CD4-positive, CD25-positive, alpha-beta regulatory T cell (primary cell): ENCODE results near the gene DERL3. TPM values are rescaled to one million over a fixed set of nuclear protein-coding genes. Genes with fewer than 3 reads are reported as not detected.

Experiments used
- ATAC-seq, 2 donors: fragments of 150-1000 bp; cut with Tn5 transposase; one replicate each; pipeline ENCODE4 v1.10.0; 2021; ENCODE audit warnings: low read depth in 2 of 2, moderate number of reproducible peaks in 2 of 2, moderate library complexity in 1 of 2
- DNase-seq, 3 donors: peaks; one replicate each; pipeline versions ENCODE4 v3.0.0 to v3.0.0-alpha.2; 2012 to 2022; ENCODE audit warnings: mixed read lengths in 1 of 3
- H3K27ac ChIP-seq: one replicate; pipeline ENCODE4 v1.7.0; 2013; ENCODE audit warnings: mild to moderate bottlenecking, low read length; ENCODE audit not compliant: insufficient read depth, poor library complexity, severe bottlenecking
- H3K27me3 ChIP-seq: one replicate; pipeline ENCODE4 v1.7.0; 2013; ENCODE audit warnings: low read length; ENCODE audit not compliant: control insufficient read depth, insufficient read depth
- H3K36me3 ChIP-seq: one replicate; pipeline ENCODE4 v1.7.0; 2013; ENCODE audit warnings: mild to moderate bottlenecking, low read length, moderate library complexity; ENCODE audit not compliant: control insufficient read depth, insufficient read depth
- H3K4me1 ChIP-seq: 2 replicates; pipeline ENCODE4 v1.7.0; 2013; ENCODE audit warnings: mild to moderate bottlenecking, low read length; ENCODE audit not compliant: insufficient read depth, control insufficient read depth, poor library complexity, severe bottlenecking
- H3K4me3 ChIP-seq: one replicate; pipeline ENCODE4 v1.7.0; 2013; ENCODE audit warnings: low read depth, mild to moderate bottlenecking, low read length, moderate library complexity
- H3K9me3 ChIP-seq, 2 experiments: 1 replicate in 1 of 2; 2 replicates in 1 of 2; pipeline ENCODE4 v1.7.0; 2013; ENCODE audit warnings: low read length in 2 of 2, mild to moderate bottlenecking in 1 of 2, moderate library complexity in 1 of 2; ENCODE audit not compliant: control insufficient read depth in 2 of 2
- H3K27ac Mint-ChIP-seq, 3 donors: one replicate each; pipeline ENCODE4 v1.8.0; 2020 to 2022; ENCODE audit warnings: mild to moderate bottlenecking in 3 of 3, mixed read lengths in 3 of 3, moderate library complexity in 2 of 3
- H3K27me3 Mint-ChIP-seq: one replicate; pipeline ENCODE4 v1.8.0; 2022; ENCODE audit warnings: mild to moderate bottlenecking, mixed read lengths
- H3K36me3 Mint-ChIP-seq: one replicate; pipeline ENCODE4 v1.8.0; 2020; ENCODE audit warnings: mixed read lengths
- H3K4me1 Mint-ChIP-seq, 4 donors: one replicate each; pipeline ENCODE4 v1.8.0; 2020 to 2022; ENCODE audit warnings: mixed read lengths in 4 of 4, mild to moderate bottlenecking in 1 of 4
- H3K4me3 Mint-ChIP-seq, 4 donors: one replicate each; pipeline ENCODE4 v1.8.0; 2020 to 2022; ENCODE audit warnings: mild to moderate bottlenecking in 4 of 4, mixed read lengths in 4 of 4, moderate library complexity in 3 of 4
- H3K9me3 Mint-ChIP-seq, 7 donors: one replicate each; pipeline ENCODE4 v1.8.0; 2020 to 2022; ENCODE audit warnings: mixed read lengths in 7 of 7, mild to moderate bottlenecking in 3 of 7, moderate library complexity in 2 of 7
- polyA plus RNA-seq, 4 donors: library from polyadenylated mRNA; unstranded; fragments of 300-500 nt; fragmentation: Illumina TruSeq; gene quantifications; one replicate each; pipeline ENCODE4 v1.2.3, GENCODE V29; 2021
- total RNA-seq: library from RNA; stranded (reverse); gene quantifications from one replicate; pipeline ENCODE4 v1.2.3, GENCODE V29; 2022

DERL3 gene
- total and polyA plus RNA-seq, 5 donors from 2014 or later: 0.53 to 1.0 TPM; not detected in 3

DNA sequence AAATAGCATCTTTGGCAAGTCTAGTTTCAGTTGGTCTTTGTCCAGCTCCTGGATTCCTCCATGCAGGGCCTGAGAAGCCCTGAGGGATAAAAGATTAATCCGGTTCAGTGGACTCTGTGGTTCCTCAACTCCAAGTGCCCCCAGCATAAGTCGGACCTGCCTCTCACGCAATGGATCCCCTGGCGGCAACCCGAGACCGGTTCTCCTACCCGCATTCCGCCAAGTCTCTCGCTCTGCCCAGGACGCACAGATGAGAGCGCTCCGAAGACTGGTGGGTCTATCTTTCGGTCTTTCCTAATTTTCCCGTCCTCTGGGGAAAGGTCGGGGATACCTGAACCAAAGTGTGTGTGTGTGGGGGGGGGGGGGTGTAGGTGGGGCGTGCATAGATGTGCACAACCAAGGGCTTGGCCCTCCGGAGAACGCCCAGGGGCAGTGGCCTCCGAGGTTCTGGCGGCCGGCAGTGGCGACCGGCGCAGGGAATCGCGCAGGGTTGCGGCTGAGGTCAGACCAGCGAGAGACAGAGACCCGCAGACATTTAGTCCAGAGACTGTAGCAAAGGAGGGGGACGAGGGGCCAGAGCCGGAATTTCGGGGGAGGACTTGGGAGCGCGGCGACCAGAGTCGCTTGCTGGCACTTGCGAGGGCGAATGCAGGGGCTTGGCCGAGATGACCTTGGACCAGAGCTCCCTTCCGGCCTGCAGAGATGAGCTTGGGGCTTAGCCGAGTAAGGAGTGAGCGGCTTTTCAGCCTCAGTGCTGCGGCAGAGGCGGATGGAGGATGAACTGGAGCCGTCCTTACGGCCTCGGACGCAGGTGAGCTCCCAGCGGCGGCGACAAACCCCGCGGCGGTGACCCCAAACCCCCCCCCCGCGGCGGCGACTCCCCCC is 18.2 kb upstream of the DERL3 start:
- peak overlapping the region; percentile 84 to 94 (median 84) for H3K27ac Mint-ChIP-seq
- H3K36me3 Mint-ChIP-seq: no peaks in the 10 kb centered on the region
- H3K9me3 Mint-ChIP-seq: no peaks in the 10 kb centered on the region
- H3K4me3 ChIP-seq: peak overlapping the region; percentile 64
- peaks cover 0 to 21% (median 6%) of the 10 kb centered on the region in 4 donors for H3K4me1 Mint-ChIP-seq
- H3K27me3 ChIP-seq: no peaks in the 10 kb centered on the region
- peaks cover 20% of the 10 kb centered on the region for H3K4me1 ChIP-seq
- ATAC-seq (peak; percentile 23 to 28), DNase-seq (peak in 1 of 3 donors; percentile 25)
- H3K36me3 ChIP-seq: no peaks in the 10 kb centered on the region
- peak overlapping the region; percentile 89 to 97 (median 96) for H3K4me3 Mint-ChIP-seq
- peak overlapping the region; percentile 60 for H3K27ac ChIP-seq
- no peaks in the 10 kb centered on the region for H3K9me3 ChIP-seq
- H3K27me3 Mint-ChIP-seq: peaks cover 12% of the 10 kb centered on the region

DNA sequence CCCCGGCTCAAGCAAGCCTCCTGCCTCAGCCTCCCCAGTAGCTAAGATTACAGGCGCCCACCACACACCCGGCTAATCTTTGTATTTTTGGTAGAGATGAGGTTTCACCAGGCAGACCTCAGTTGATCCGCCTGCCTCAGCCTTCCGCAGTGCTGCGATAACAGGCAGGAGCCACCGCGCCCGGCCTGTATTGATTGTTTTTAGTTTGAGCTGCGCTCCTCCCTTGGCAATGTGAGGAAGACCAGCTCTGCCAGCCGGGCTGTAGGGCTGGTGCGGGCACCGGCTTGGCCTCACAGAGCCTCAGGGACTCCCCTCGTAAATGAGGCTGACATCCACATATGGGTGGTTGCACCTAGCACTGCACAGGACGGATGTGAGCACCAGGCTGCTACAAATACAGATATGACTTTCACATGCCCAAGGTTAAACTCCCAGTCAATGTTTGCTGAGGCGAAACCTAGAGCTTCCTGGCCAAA is 11.4 kb upstream of the DERL3 start:
- Histone ChIP-seq H3K27me3 (no peaks in the 10 kb centered on the region), H3K4me3 (no peak overlapping the region), H3K27ac (no peak overlapping the region), H3K36me3 (no peaks in the 10 kb centered on the region), H3K4me1 (peaks cover 6% of the 10 kb centered on the region), H3K9me3 (no peaks in the 10 kb centered on the region)
- no peaks in the 10 kb centered on the region for H3K36me3 Mint-ChIP-seq
- H3K4me3 Mint-ChIP-seq: no peak overlapping the region
- peaks cover 0 to 3% (median 0%) of the 10 kb centered on the region in 4 donors for H3K4me1 Mint-ChIP-seq
- no peak for ATAC-seq
- H3K27ac Mint-ChIP-seq: no peak overlapping the region
- no peaks in the 10 kb centered on the region for H3K9me3 Mint-ChIP-seq
- H3K27me3 Mint-ChIP-seq: peaks cover 18% of the 10 kb centered on the region
- no peak for DNase-seq

DNA sequence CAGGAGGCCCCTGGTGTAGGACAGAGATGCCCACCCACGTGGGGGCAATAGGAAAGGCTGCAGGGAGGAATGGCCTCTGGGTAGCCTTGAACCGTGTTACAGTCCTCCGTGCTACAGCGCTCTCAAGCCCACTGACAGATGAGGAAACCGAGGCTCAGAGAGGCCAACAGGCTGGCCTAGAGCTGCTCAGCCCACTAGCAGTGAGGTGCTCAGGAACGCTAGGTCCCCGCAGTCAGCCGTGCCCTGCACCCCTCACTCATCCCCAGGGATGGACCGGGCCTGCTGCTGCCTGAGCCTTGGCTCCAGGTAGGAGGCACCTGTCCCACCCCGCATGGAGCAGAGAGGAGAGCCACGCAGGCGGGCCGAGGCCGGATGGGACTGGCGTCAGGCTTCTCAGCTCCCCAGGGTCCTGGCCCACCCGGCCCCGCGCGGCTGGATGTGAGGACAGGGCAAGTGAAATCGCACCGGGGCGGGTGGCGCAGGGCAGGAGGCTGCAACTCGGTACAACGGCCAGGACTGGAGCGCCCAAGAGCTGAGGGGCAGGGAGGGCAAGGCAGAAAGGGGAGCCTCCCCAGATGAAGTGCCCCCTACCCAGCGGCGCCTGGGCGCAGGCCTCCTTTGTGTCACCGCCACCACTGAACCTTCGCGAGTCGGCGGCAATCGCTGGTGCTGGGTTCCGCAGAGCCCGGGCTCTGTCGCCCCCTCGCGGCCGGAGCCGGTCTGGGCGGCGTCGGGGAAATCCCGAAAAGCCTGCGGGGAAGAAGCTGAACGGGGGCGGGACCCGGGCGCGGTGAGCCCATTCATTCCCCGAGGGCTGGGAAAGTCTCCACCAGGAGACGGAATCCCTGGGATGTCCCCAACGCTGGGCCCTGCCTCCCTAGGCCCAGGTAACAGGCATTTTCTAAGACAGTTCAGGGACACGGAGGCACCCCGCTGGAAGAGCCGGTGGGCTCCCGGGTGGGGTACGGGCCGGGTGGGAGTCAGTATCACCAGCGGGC is 10.5 kb upstream of the DERL3 start:
- Histone ChIP-seq H3K9me3 (no peaks in the 10 kb centered on the region), H3K27ac (no peak overlapping the region), H3K4me1 (peaks cover 6% of the 10 kb centered on the region), H3K36me3 (no peaks in the 10 kb centered on the region), H3K4me3 (no peak overlapping the region), H3K27me3 (no peaks in the 10 kb centered on the region)
- Mint-ChIP-seq H3K36me3 (no peaks in the 10 kb centered on the region), H3K27ac (no peak overlapping the region), H3K4me1 (peaks cover 0 to 3% (median 0%) of the 10 kb centered on the region in 4 donors), H3K9me3 (no peaks in the 10 kb centered on the region), H3K27me3 (peaks cover 18% of the 10 kb centered on the region), H3K4me3 (no peak overlapping the region)
- DNase-seq (peak; percentile 73 to 81 (median 78)), ATAC-seq (peak; percentile 83 to 84)

DNA sequence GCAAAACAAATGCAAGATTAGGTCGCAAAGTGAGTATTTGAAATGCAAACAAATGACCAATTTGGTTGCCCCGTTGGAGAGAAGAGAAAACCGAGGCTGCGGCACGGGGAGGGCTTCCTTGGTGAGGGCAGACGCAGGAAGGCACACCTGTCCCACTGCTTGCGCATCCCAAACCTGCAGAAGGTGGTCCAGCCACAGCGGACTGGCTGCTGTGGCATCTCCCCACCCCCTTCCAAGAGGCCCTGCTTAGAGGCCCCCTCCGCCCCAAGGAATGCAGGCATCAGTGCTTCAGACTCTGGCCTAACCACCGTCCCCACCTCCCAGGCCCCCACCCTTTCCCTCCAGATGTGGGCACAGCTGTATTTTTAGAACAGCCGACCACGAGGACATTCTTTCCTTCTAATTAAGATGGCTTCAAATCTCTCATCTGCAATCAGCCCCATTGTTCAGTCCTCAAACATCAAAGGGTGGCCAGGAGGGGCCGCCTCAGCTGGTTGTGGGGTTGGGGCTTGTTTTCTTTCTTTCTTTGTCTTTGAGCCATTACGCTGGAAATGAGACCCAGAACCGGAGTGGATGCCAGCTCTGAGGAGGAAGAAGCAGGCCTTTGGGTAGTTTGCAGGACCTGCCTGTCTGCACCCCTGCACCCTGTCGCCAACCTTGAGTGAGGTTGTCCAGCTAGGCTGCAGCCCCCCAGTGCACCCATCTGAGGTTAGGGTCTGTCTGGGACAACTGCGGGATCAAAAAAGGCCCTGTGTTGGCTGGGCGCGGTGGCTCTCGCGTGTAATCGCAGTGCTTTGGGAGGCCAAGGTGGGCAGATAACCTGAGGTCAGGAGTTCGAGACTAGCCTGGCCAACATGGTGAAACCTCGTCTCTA is 9.4 kb upstream of the DERL3 start:
- no peak overlapping the region for H3K27ac Mint-ChIP-seq
- no peaks in the 10 kb centered on the region for H3K9me3 Mint-ChIP-seq
- Histone ChIP-seq H3K4me1 (peaks cover 6% of the 10 kb centered on the region), H3K27ac (no peak overlapping the region), H3K36me3 (no peaks in the 10 kb centered on the region), H3K27me3 (no peaks in the 10 kb centered on the region), H3K9me3 (no peaks in the 10 kb centered on the region), H3K4me3 (no peak overlapping the region)
- DNase-seq (no peak), ATAC-seq (no peak)
- H3K4me1 Mint-ChIP-seq: peaks cover 0 to 3% (median 0%) of the 10 kb centered on the region in 4 donors
- no peak overlapping the region for H3K4me3 Mint-ChIP-seq
- H3K36me3 Mint-ChIP-seq: no peaks in the 10 kb centered on the region
- peaks cover 18% of the 10 kb centered on the region for H3K27me3 Mint-ChIP-seq

DNA sequence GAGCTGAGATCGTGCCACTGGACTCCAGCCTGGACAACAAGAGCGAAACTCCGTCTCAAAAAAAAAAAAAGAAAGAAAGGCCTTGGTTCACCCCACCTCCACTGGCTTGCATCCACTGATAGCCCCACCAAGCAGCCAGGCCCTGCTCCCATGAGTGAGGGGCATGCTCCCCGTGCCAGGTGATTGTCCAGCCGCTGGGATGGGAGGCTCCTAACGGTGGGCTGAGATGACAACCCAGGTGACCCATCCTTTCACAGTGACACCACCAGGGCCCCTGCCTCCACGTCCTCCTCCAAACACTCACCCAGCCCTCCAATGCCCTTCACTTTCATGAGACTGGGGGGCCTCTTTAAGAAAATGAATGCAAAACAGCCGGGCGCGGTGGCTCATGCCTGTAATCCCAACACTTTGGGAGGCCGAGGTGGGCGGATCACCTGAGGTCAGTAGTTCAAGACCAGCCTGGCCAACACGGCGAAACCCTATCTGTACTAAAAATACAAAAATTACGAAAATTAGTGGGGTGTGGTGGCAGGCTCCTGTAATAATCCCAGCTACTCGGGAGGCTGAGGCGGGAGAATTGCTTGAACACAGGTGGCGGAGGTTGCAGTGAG is 8.6 kb upstream of the DERL3 start:
- no peak for DNase-seq
- H3K27me3 ChIP-seq: no peaks in the 10 kb centered on the region
- H3K4me1 Mint-ChIP-seq: peaks cover 0 to 3% (median 0%) of the 10 kb centered on the region in 4 donors
- no peak overlapping the region for H3K27ac Mint-ChIP-seq
- ATAC-seq: no peak
- H3K4me1 ChIP-seq: peaks cover 6% of the 10 kb centered on the region
- no peaks in the 10 kb centered on the region for H3K9me3 ChIP-seq
- H3K4me3 ChIP-seq: no peak overlapping the region
- H3K27ac ChIP-seq: no peak overlapping the region
- H3K4me3 Mint-ChIP-seq: no peak overlapping the region
- no peaks in the 10 kb centered on the region for H3K9me3 Mint-ChIP-seq
- no peaks in the 10 kb centered on the region for H3K36me3 Mint-ChIP-seq
- no peaks in the 10 kb centered on the region for H3K36me3 ChIP-seq
- H3K27me3 Mint-ChIP-seq: peaks cover 18% of the 10 kb centered on the region

DNA sequence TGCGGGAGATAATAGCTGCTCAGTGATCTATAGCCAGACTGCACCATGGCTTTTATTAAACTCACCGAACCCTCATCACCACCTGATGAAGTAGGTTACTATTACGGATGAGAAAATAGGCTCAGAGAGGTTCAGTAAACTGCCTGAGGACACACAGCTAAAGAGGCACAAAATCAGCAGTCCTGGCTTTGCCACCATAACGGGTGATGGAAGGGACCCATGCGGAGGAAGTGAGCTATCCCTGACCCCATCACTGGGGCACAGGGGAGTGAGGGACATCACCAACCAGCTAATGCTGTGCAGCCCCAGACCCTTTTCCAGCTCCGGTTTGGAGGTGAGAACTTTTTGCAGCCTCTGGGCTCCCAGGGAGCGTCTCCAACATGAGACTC is 7.3 kb upstream of the DERL3 start:
- Histone ChIP-seq H3K27me3 (no peaks in the 10 kb centered on the region), H3K27ac (no peak overlapping the region), H3K4me3 (no peak overlapping the region), H3K4me1 (peaks cover 6% of the 10 kb centered on the region), H3K36me3 (no peaks in the 10 kb centered on the region), H3K9me3 (no peaks in the 10 kb centered on the region)
- peaks cover 10% of the 10 kb centered on the region for H3K27me3 Mint-ChIP-seq
- no peak for DNase-seq
- no peak overlapping the region for H3K4me3 Mint-ChIP-seq
- peaks cover 0 to 3% (median 0%) of the 10 kb centered on the region in 4 donors for H3K4me1 Mint-ChIP-seq
- ATAC-seq: no peak
- H3K36me3 Mint-ChIP-seq: no peaks in the 10 kb centered on the region
- H3K27ac Mint-ChIP-seq: peak overlapping the region in 1 of 3 donors; percentile 71
- no peaks in the 10 kb centered on the region for H3K9me3 Mint-ChIP-seq
